Stimulated activated CD4-positive, alpha-beta T cell treated with anti-CD3 and anti-CD28 coated beads, TNF-alpha, amount 100 ng/mL, for 24 hours (primary cell): Measurements from ENCODE around the gene YJEFN3.
A peak's percentile ranks its signal among the peaks of the same experiment; 100 is the strongest.

Source experiments
- DNase-seq, 3 experiments: peaks; one replicate each; pipeline ENCODE4 v3.0.0-alpha.2; 2020; ENCODE audit warnings: low read depth in 3 of 3

Gene YJEFN3

GRCh38 chr19:19495614-19496603, 32.8 kb upstream of the YJEFN3 start:
- no peak for DNase-seq

- DNase-seq, result no peak
Measured at GRCh38 chr19:19498255-19498991, 30.3 kb upstream of the YJEFN3 start.

GRCh38 chr19:19499272-19499995, 29.3 kb upstream of the YJEFN3 start:
- no peak for DNase-seq

- no peak for DNase-seq
Measured at GRCh38 chr19:19500975-19501644, 27.6 kb upstream of the YJEFN3 start.

GRCh38 chr19:19501798-19502197, 26.9 kb upstream of the YJEFN3 start:
- DNase-seq, result no peak

GRCh38 chr19:19502281-19502680, 26.4 kb upstream of the YJEFN3 start:
- no peak for DNase-seq

- DNase-seq, result no peak
Measured at GRCh38 chr19:19502808-19503602, 25.7 kb upstream of the YJEFN3 start.

- DNase-seq, result no peak
Measured at GRCh38 chr19:19504754-19505668, 23.7 kb upstream of the YJEFN3 start.

GRCh38 chr19:19505669-19506326, 22.9 kb upstream of the YJEFN3 start:
- no peak for DNase-seq

- DNase-seq, result no peak
Measured at GRCh38 chr19:19506592-19506991, 22.1 kb upstream of the YJEFN3 start.

- DNase-seq, result no peak
Measured at GRCh38 chr19:19507354-19507753, 21.4 kb upstream of the YJEFN3 start.

GRCh38 chr19:19508217-19508616, 20.5 kb upstream of the YJEFN3 start:
- DNase-seq, result no peak

- no peak for DNase-seq
Measured at GRCh38 chr19:19510432-19510831, 18.3 kb upstream of the YJEFN3 start.

- no peak for DNase-seq
Measured at GRCh38 chr19:19513682-19514081, 15.0 kb upstream of the YJEFN3 start.

GRCh38 chr19:19514215-19514657, 14.5 kb upstream of the YJEFN3 start:
- no peak for DNase-seq

GRCh38 chr19:19514881-19515641, 13.7 kb upstream of the YJEFN3 start, which contains the start of gene TSSK6:
TSSK6 (minus strand) TSS chr19:19515548; CDS start chr19:19515427, 121 bp downstream.
- DNase-seq, result no peak

GRCh38 chr19:19515642-19516519, 12.8 kb upstream of the YJEFN3 start, which contains the start of gene NDUFA13:
NDUFA13 (plus strand) TSS chr19:19516225; CDS start chr19:19516239, 14 bp downstream.
- peak; percentile 92 for DNase-seq
